AG09309 (cell line): ENCODE measurements around the gene UQCRC1.

Experiments used
- DNase-seq: peaks from one replicate; pipeline ENCODE4 v3.0.0-alpha.2; 2010; ENCODE audit warnings: low read depth
- H3K4me3 ChIP-seq: 2 replicates; pipeline ENCODE4 v1.5.1; 2011; ENCODE audit warnings: mild to moderate bottlenecking, low read depth, low read length, moderate library complexity; ENCODE audit not compliant: control insufficient read depth
- CTCF ChIP-seq: IDR thresholded peaks from 2 replicates; pipeline ENCODE4 v1.5.1; 2011; ENCODE audit warnings: mild to moderate bottlenecking, low read depth, low read length, inconsistent platforms; ENCODE audit not compliant: insufficient read depth, control insufficient read depth; ENCODE audit errors: missing control alignments

UQCRC1 gene

GRCh38 chr3:48633256-48633655 is 23.8 kb upstream of the UQCRC1 start:
- DNase-seq = no peak
- no peak for TF ChIP-seq CTCF
- no peak overlapping the region for H3K4me3 ChIP-seq

- no peak overlapping the region for H3K4me3 ChIP-seq
- no peak for TF ChIP-seq CTCF
- no peak for DNase-seq
Measured at GRCh38 chr3:48631516-48632448, 22.3 kb upstream of the UQCRC1 start.

- no peak for TF ChIP-seq CTCF
- H3K4me3 ChIP-seq = no peak overlapping the region
- DNase-seq = no peak
Measured at GRCh38 chr3:48630833-48631232, 21.4 kb upstream of the UQCRC1 start.

DNA sequence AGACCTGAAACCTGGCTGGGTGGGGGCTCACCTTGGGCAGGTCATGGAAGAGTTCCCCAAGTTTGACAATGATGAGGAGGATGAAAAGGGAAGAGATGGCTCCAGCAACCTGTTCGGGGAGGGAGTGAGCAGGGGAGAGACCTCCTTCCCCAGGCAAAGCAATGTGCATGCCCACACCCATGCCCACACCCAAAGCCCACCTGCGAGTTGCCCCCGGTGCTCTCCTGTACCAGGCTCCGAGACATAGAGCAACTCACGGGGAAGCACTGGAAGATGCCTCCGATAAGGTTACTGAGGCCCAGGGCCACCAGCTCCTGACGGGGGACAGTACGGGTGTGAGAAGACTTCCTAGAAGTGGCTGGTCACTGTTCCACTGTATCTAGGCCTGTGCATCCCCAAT is 21.0 kb upstream of the UQCRC1 start:
- no peak for DNase-seq
- TF ChIP-seq CTCF = no peak
- no peak overlapping the region for H3K4me3 ChIP-seq

- no peak for TF ChIP-seq CTCF
- H3K4me3 ChIP-seq = no peak overlapping the region
- no peak for DNase-seq
Measured at GRCh38 chr3:48629894-48630293, 20.4 kb upstream of the UQCRC1 start.

DNA sequence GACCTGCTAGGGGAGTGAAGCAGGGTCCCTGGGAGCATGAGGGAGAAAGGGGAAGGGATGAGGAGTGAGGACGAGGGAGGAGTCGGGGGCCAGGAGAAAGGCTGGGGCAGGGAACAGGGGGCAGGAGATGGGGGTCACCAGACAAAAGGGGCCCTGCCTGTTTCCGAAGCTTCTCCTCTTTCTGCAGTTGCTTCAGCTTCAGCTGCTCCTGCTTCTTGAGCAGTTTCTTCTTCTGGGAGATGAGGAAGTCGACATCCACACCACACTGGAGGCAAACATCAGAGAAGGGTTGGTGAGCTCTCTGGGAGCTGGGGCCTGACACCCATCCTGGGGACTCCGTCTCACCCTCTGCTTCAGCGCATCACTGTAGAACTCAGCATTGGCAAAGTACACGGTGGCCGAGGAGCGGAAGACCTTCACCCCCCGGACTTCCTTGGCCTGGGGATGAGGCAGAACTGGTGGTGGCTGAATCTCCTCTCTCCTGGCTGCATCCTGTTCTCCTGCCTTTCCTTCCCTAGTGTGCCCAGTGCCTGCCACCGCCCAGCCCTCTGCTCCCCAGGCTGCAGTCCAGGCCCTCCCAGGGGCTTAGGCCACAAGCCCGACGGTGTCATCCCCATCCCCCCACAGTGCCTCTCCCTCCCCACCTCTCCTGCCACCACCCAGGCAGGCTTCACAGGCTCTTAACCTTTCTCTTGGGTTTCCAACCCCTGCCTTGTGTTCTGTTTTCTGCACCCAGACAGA is 19.0 kb upstream of the UQCRC1 start:
- TF ChIP-seq CTCF = no peak
- no peak overlapping the region for H3K4me3 ChIP-seq
- DNase-seq = no peak
